GM19193 (cell line): Measurements from ENCODE around the gene RPP25L.

Experiments
- POLR2A ChIP-seq: IDR thresholded peaks from 4 replicates; pipeline ENCODE4 v1.6.1; 2011; ENCODE audit not compliant: insufficient read depth, insufficient read length; ENCODE audit errors: extremely low read depth

The RPP25L gene

DNA sequence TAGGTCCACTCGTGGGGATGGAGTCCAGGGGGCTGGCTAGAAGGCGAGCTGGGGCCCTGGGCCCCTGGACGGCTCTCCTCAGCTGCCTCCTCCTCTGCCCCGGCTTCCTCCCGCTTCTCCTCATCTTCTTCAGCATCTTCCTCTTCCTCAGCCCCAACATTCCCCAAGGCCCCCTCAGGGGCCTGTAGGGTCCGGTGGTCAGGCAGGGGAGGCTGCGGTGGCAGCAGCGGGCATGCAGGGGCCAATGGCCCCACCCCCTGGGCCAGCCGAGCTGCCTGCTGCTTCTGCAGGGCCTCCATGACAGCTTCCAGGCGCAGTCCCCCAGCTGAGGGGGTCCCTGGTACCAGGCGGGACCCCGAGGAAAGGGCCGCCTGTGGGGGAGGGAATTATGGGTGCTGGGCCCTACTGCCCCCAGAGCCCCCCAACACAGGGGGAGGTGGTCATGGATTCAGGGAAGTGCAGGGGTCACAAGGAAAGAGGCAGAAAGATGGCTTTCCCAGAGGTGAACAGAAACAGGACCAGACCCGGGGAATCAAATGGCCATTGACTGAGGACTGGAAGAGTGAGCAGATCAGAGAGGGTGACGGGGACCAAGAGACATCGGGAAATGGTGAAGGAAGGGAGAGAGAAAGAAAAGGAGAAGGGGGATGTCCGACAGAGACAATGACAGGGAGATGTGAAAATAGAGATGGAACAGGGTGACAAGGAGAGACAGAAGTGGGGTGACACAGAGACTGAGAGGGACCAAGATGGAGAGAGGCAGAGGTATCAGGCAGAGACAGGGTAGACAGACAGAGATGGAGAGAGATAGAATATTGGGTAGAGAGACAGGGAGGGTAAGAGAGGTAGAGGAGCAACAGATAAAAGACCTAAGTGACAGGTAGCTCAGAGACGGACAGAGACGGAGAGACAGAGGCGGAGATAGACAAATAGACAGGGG is 16.1 kb upstream of the RPP25L start:
- TF ChIP-seq POLR2A, result no peak

DNA sequence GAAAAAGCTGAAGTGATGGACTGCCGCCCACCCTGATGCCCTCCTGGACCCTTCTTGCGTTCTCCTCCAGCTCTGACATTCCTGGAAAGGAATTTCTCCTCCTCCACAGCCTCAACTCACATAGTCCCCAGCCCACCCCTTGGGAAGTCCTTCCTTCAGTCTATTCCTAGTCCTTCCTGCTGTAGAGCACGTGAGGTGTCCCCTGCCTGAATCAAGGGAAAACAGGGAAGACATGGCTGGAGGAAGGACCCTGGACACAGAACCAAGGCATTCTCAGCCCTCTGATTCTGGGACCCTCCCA is 13.2 kb upstream of the RPP25L start:
- TF ChIP-seq POLR2A, result no peak

DNA sequence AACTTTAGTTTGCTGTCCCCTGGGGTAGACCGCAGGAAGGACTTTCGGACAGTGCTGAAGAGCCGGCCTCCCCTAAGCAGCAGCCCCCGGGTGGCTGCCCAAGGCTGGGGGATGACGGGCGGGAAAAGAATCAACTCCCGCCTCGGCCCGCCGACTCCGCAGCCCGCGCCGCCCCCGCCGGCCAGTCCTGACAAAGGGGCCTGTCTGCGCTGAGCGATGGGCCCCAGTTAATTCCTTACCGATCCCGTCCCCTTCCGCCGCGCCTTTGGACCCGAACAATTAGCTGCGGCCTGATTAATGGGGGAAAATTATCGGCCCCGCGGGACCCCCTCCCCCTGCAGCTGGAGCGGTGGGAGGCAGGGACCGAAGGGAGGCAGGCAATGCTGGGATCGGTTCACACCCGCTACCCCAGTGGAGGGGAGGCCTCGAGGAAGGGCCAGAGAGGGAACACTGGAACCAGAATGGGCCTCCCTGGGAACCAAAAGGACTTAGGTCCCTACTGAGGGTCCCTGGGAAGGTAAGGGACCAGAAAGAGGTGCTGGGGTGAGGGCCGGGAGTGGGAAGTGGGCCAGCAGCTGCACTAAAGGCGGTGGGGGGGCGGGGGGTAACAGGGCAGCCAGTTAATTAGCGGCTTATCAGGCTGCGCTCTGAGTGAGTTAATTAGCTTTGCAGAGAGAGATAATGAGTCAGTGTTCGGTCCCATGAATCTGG is 12.7 kb upstream of the RPP25L start:
- no peak for TF ChIP-seq POLR2A

DNA sequence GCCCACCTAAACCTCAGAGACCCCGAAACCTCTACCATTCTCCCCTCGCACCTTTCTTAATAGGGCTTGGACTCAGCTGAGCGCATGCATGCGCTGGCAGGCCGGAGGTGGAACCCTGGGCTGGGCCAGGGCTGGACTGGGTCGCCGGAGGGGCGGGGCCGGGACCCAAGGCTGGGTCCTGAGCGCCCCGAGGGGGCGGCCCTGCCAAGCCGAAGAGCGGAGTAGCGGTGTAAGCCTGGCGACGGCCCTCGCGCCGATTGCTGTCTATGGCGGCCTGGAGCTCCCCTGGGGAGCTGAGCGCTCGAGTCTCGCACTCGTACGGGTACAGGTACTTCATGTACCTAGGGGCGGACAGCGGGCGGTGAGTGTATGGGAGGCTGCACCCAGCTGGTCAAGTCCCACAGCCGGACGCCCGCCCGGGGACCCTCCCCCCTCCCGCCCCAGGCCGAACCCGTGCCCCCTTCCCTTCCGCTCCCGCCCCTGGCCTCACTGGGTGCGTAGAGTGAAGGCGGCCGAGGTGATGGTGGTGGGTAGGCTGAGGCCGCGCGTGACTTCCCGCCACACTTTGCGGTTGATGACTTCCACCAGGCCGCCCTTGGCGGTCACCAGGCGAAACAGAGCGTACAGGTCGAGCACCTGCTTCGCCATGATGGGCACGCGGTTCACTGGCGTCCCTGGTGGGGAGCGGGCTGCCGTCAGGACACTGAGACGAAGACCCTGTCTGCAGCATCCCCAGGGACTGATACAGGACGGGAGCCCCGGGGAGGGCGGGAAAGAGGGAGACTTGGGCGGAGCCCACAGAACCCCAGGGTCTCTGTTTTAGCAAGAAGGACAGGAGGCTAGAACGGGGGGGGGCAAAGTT is 11.7 kb upstream of the RPP25L start:
- TF ChIP-seq POLR2A, result no peak

DNA sequence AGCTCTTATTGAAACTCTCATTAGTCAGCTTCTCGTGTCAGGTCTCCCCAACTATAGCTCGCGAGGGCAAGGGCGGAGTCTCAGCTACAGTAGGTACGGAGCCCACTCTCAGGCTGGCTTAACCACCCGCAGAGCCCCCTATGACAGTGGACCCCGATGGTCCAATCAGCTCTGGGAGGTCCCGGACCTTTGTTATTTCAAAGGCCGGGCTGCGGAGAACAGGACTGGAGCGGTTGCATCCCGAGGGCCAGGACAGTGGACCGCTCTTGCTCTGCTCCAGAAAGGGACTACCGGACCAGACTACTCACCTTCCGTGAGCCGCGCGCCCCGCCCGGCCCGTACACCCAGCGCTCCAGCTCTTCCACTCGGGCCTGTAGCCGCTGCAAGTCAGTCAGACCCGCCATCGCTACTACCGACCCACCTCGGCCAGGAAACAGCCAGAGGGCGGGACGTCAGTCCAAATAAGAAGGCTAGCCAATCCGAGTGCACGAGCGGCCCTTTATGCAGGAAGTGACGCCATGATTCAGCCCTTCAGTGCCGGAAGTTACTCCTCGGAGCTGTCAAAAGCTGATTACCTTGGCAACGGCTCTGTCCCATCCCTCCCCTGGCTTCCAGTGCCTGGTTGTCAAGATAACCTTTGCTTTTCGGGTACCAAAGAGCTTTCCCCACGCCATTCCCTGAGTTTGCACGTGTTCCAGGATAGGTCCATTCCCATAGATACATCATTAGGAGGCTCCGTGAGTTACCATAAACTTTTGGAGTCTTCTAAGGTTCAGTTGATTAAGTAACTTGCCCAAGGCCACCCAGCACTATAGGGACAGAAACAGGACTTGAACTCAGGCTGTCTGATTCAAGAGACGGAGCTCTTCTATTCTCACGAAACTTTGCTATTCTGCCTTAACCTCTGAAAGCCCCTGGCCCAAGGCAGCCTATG is 8.4 kb upstream of the RPP25L start, which contains the start of gene DCTN3:
Gene DCTN3, minus strand, starts transcription at position 435 of the 934 bp plus-strand sequence. Its CDS starts 31 bp downstream, at position 404.
- TF ChIP-seq POLR2A, result peak; percentile 80

DNA sequence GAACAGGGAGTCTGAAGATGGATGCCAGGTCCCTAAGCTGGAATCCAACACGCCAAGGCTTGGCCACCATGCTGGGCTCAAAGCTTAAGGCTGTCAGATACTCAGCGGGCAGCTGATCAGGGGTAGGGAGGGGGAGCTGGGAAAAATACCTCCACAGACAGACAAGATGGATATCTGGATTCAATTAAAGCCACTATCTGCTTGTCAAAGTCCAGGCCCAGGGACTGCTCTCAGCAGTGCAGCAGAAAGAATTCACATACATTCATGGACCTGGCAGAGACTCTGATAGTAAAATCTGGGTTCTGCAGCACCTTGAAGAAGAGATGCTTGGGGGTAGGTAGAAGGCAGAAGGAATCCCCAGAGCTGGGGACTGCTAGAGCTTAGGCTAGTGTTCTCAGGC is 3.2 kb upstream of the RPP25L start:
- TF ChIP-seq POLR2A, result no peak

DNA sequence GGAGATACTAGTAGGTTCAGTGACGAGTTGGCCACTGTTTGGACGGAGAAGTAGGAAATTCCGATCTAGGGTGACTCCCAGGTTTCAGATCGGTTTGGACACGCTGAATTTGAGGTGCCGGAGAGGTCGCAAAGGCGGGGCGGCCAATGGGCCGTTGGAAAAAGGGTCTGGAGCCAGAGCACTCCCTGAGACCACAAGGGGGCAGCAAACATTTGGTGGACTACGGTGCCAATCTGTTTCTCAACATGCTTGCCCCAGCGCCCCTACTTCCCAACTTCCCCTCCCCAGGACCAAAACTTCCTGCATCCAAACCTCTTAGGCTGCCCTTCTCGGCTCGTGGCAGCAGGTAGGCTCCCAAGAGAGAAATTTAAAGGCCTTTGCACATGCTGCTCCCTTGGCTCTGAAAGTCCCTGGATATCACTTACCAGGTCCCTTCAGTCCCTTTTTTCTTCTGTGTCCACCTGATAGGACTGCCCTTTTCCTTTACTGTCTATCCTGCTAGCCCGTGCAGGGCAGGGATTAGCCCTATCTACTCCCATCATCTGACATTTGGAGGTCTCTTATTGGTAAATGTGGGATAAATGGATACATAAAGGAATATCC is 992 bp upstream of the RPP25L start:
- no peak for TF ChIP-seq POLR2A

DNA sequence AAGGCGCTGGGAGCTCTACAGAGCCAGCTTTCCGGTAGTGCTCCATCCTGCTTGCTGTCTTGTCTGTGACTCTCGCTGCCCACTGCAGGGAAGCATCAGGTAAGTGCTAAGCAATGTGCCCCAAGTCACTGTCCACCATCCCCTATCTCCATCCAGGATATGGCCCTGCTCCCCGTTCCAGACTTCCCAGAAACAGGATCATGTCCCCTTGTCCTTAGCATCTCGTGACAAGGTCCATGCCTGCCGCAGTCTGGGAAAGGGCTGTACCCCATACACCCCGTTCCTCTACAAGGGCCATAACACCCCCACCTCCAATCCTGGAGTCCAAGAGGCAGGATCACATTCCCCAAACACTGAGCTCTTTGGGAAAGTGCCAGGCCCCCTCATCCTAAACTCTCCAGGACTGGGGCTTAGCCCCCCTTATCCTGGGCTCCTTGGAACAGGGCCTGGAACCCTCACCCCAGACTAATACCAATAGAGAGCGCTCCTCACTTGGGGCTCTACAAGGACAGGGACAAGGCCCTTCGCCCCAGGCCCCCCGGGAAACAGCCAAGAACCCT is 566 bp downstream of the RPP25L start:
- no peak for TF ChIP-seq POLR2A

DNA sequence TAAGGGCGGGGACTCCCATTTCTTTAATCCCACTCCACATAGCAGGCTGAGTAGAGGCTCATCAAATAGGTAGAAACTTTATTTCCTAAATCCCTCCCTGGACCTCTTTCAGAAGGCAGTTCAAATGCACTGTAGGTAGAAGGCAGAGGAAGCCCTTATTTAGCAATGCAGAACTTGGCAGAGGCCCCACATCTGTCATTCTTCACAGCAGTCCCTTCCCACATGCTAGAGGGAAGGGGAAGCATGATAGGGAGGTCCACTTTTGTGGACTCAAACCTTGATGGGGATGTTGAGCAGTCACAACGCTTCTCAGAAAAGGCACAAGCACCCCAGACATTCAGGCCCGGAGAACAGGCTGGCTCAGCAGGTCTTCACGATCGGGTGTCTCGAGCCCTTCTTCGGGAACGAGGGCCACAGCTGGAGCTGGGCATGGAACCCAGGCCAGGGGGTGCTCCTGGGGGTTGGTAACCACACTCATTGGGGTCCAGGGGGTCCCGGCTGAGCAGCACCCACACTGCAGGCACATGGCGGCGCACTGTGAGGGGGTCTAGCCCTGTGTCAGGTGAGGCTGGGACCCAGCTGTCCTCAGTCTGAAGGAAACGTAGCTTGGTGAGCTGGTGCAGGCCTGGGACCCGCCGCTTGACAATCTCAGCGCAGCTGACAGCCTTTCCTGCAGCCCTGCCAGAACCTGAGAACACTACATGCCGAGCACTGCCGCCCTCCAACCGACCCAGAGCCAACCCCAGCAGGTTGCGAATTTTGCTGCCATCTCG is 1.3 kb downstream of the RPP25L start:
- TF ChIP-seq POLR2A, result no peak

DNA sequence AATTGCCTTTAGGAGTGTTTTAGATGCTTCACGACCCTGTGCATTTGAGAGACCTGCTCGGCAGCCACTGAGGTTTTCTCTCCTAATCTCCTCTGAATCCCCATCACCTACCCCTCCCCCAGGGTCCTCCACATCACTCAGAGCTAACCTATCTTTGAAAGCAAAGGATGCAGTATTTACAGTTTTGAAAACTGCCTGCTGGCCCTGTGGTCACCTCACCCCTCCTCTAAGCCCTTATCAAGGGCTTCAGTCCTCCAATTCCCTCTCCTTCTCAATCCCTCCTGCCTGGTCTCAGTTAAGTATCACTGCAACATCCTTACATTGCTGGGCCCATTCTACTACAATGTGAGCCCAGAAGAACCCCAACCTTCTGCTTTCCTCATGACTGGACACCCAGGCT is 4.6 kb downstream of the RPP25L start:
- TF ChIP-seq POLR2A, result no peak

DNA sequence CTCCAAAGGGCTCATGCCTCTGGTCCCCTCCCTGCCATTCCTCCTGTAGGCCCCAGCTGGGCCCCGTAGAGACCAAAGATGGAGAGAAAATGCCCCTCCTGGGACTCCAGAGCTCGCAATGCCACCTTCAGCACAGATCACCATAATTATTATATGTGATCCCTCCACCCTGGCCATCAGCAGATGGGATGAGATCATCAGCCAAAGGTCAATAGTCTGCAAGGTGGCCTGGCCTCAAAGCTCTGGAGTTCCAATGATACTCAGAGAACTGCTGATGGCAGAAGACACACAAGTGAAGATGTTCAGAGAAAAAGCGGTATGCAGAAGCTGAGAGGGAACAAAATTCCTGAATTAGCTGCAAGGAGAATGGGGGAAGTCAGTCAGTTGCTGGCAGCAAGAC is 5.0 kb downstream of the RPP25L start:
- TF ChIP-seq POLR2A, result no peak

DNA sequence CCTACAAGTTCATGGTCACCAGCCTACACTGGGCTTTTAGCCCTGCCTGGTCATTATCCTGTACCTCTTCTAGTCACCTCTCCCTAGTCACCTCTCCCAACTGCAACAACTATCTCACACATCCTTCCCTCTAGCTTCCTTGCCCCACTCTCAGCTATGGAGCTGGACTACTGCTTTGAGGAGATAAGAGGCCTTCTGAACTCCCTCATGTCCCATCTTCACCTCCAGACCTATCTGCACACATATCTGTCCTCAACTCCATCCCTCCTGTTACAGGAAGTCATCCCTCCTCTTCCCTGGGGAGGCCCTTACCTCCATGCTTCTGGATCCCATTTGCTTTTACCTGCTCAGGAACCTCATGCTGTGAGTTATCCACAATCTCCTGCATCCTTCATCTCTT is 5.7 kb downstream of the RPP25L start:
- no peak for TF ChIP-seq POLR2A
